Activated CD8-positive, alpha-beta memory T cell treated with anti-CD3 and anti-CD28 coated beads, Interleukin-2, amount 50 U/mL, for 24 hours (primary cell): ENCODE data around the gene DCD.

Experiments
- DNase-seq: peaks from one replicate; pipeline ENCODE4 v3.0.0-alpha.2; 2020; ENCODE audit errors: extremely low read depth

DCD gene

GRCh38 chr12:54608156-54608555 is 40.0 kb downstream of the DCD start:
- no peak for DNase-seq

GRCh38 chr12:54606556-54606955 is 41.6 kb downstream of the DCD start:
- DNase-seq: no peak

- no peak for DNase-seq
Observed at GRCh38 chr12:54605138-54605970, 42.8 kb downstream of the DCD start.

- no peak for DNase-seq
Observed at GRCh38 chr12:54604436-54604835, 43.7 kb downstream of the DCD start.

GRCh38 chr12:54603872-54604271 is 44.3 kb downstream of the DCD start:
- DNase-seq: no peak

- DNase-seq: peak; percentile 28
Observed at GRCh38 chr12:54603173-54603814, 44.9 kb downstream of the DCD start.

GRCh38 chr12:54602661-54603060 is 45.5 kb downstream of the DCD start:
- DNase-seq: no peak

GRCh38 chr12:54601841-54602240 is 46.3 kb downstream of the DCD start:
- no peak for DNase-seq

- no peak for DNase-seq
Observed at GRCh38 chr12:54598970-54599369, 49.2 kb downstream of the DCD start.

- peak; percentile 18 for DNase-seq
Observed at GRCh38 chr12:54596526-54596946, 51.6 kb downstream of the DCD start.

GRCh38 chr12:54595471-54595870 is 52.7 kb downstream of the DCD start:
- no peak for DNase-seq
